NCI-H2171 treated with DMSO at 0.1 percent for 48 hours (cell line): Measurements from ENCODE around the gene ATP7A.
"Not testable (repeated sequence)": the region's sequence is repeated elsewhere in the genome, so short reads cannot be mapped to it uniquely, and the experiment has no call there.

Experiments
- DNase-seq: peaks from one replicate; lab custom pipeline; 2025; lab: John Stamatoyannopoulos, UW

Gene ATP7A

GRCh38 chrX:77910108-77910840, at the start of gene ATP7A:
Gene ATP7A (plus strand): TSS chrX:77910693. CDS start chrX:77971642, 60,949 bp downstream.
- peak; percentile 90 for DNase-seq

DNA sequence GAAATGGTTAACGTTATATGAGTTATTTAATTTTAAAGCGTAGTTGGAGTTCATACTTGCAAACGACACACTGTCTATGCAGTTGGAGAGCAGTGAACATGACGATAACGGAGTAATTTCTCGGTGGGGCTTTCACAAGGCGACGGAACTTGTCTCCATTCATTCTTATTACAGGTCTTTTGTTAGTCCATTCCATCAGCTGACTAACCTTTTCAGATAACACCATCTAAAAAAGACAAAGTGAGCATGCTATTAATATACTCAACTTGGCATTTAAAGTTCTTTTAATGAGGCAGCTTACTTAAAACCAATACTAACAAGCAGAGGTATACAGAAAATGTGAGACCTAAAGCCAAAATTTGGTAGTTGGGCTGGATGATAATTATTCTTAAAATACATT, 35.1 kb upstream of the ATP7A start:
- no peak for DNase-seq

DNA sequence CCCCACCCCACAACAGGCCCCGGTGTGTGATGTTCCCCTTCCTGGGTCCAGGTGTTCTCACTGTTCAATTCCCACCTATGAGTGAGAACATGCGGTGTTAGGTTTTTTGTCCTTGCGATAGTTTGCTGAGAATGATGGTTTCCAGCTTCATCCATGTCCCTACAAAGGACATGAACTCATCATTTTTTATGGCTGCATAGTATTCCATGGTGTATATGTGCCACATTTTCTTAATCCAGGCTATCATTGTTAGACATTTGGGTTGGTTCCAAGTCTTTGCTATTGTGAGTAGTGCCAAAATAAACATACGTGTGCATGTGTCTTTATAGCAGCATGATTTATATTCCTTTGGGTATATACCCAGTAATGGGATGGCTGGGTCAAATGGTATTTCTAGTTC, 29.1 kb upstream of the ATP7A start:
- not testable (repeated sequence) for DNase-seq

- DNase-seq, result no peak
Observed at GRCh38 chrX:77892887-77893286, 17.6 kb upstream of the ATP7A start.

- no peak for DNase-seq
Observed at GRCh38 chrX:77893713-77894112, 16.8 kb upstream of the ATP7A start.

GRCh38 chrX:77894921-77895886, 15.3 kb upstream of the ATP7A start, which contains the start of gene MAGT1:
Gene MAGT1 (minus strand): TSS chrX:77895435. CDS start chrX:77895410, 25 bp downstream.
- DNase-seq, result peak; percentile 91

DNA sequence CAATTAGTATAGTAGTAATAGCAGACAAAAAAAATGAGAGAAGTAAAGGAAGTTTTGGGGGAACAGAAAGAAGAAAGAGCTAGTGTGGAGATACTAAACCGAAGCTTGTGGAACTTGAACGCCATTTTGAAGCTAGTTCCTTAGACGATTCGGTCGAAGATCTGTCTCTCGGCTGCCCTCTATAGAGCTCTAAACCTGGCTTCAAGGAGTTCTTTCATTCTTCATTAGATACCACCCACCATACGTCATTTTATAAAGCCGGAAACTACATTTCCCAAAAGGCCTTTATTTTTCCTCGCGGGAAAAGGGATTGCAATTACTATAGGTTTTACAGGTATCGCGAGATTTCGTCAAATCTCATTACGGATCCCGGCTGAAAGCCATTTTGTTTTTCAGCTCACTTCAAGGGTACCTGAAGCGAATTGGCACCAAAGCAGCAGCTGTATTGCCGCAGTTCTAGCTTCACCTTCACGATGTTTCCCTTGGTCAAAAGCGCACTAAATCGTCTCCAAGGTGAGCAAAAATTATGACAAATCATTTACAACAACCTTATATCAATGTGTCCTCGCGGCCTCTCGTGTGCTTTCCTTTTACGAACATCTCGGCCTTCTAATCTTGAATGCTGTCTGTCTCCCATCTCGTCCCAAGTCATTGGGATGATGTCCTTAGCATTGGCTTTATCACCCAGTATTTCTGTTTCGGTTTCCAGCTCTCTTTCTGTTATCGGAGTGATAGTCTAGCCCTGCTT, 11.2 kb upstream of the ATP7A start, which contains the start of gene COX7B:
TSS of gene COX7B (plus strand) at position 388 of the 748 bp plus-strand sequence. CDS start at position 474, 86 bp downstream.
- peak; percentile 94 for DNase-seq

- DNase-seq, result no peak
Observed at GRCh38 chrX:77900688-77901087, 9.8 kb upstream of the ATP7A start.

DNA sequence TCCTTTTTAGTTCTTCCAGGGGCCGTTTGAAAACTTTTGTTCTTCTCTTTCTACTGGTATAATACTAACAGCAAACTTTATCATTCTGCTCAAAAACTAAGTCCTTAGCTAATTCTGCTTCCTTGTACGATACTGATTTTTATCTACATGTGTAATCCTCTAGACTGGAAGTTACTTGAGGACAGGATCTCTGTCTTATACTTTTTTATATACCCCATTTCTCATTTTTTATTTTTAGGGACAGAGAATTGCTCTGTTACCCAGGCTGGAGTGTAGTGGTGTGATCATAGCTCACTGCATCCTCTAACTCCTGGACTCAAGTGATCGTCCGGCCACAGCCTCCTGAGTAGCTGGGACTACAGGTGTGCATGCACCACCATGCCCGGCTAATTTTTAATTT, 9.0 kb upstream of the ATP7A start:
- DNase-seq, result no peak

GRCh38 chrX:77917294-77917933, 6.9 kb downstream of the ATP7A start:
- no peak for DNase-seq

- no peak for DNase-seq
Observed at GRCh38 chrX:77918568-77918967, 8.1 kb downstream of the ATP7A start.

DNA sequence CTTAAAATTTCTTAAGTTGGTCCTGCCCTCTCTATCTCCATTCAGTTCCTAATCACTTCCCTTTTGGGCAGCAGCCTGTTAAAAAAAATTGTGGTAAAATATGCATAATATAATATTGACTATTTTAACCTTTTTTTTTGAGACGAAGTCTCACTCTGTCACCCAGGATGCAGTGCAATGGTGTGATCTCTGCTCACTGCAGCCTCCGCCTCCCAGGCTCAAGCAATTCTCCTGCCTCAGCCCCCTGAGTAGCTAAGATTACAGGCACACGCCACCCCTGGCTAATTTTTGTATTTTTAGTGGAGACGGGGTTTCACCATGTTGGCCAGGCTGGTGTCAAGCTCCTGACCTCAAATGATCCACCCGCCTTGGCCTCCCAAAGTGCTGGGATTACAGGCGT, 8.9 kb downstream of the ATP7A start:
- not testable (repeated sequence) for DNase-seq

DNA sequence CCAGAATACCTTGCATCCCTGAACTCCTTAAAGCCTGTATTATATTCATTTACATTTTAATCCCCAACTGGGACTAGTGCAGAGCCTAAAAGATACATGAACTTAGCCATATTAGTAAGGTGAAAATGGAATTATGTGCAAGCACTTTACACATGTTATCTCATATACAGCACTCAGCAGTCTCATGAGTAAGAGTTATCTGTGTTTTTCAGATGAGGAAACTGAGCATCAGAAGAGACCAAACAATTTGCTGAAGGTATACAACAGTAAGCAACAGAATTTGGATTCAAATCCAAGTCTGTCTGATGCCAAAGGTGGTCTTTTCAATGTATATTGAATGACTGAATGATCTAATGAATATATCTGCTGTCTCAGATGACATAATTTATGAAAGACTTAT, 12.3 kb downstream of the ATP7A start:
- DNase-seq, result no peak

GRCh38 chrX:77924320-77924859, 13.9 kb downstream of the ATP7A start:
- DNase-seq, result no peak

DNA sequence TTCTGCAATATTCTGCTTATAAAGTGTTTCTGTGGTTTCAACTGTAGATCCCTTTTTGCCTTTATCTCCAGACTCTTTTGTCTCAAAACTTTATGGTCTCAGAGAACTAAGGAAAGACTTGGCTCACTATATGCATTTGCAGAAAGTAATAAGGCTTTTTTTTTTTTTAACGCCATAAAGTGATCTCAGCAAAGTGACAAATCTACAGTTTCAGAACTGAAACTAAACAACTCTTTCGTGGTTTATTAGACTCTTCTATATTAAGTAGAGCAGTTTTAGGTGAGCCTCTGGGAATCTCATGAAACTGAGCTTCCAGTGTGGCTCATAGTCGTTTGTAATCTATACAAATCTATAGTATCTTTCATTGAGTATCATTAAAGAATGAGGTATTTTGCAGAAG, 15.3 kb downstream of the ATP7A start:
- DNase-seq, result no peak

DNA sequence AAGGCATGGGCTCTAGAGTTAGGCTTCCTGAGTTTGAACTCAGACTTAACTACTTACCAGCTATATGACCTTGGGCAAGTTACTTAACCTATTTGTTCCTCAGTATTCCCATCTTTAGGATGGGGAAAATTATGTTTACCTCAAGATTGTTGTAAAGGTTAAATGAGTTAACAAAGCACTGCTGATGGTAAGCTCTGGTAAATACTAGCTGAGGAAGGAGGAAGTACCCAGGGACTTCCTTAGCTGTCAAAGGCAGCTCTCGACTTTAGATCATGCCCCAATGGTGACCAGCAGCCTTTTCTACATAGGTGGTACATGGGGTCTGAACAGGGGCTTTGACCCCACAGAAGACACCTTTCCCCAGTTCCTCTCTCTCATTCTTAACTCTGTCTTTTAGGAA, 20.1 kb downstream of the ATP7A start:
- no peak for DNase-seq

GRCh38 chrX:77935886-77936285, 25.4 kb downstream of the ATP7A start:
- no peak for DNase-seq

- no peak for DNase-seq
Observed at GRCh38 chrX:77936299-77936698, 25.8 kb downstream of the ATP7A start.

DNA sequence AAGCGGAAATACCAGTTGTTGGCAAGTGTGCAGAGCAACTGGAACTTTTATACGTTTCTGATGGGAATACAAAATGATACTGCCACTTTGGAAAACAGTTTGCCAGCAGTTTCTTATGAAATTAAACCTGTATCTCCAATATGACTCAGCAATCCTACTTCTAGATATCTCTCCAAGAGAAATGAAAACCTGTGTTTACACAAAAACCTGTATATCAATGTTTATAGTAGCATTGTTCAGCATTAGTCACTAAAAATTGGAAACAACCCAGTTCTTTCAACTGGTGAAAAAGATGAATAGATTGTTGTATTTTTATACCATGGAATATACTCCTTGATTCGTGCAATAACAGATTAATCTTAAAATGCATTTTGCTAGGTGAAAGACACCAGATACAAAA, 26.8 kb downstream of the ATP7A start:
- DNase-seq, result no peak

DNA sequence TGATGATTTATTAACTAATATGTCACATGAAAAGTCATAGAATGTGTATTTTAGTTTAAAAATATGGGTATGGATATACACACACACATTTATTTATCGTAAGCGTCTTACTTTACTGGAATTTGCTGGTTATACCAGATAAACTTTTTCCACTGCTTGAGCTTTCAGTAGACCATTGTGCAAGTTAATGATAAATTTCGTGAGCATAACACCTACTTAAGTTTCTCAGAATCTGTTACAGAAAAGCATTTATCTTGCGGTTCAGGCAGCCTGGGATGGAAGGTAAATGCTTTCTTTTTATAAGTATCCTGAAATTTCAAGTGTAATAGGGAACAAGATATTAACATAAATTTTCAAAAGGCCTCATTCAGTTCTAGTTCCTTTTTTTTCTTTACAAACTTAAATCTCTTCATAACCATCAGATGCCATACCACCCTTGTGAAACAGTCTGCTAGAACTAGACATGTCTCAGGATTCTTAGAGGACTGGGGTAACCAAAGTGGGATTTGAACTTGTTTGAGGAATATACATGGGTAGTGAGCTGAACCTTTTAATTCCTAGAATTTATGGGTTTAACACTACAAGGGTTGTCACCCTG, 27.7 kb downstream of the ATP7A start:
- DNase-seq, result no peak

DNA sequence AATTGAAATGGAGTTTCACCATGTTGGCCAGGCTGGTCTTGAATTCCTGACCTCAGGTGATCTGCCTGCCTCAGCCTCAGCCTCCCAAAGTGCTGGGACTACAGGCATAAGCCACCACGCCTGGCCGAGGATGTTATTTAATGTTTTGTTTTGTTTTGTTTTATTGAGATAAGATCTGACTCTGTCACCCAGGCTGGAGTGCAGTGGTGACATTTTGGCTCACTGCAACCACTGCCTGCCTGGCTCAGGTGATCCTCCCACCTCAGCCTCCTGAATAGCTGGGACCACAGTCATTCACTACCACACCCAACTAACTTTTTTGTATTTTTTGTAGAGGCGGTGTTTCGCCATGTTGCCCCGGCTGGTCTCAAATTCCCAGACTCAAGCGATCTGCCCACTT, 34.5 kb downstream of the ATP7A start:
- not testable (repeated sequence) for DNase-seq
